Measurements from ENCODE around the gene CFAP141. TPM values are rescaled to one million over a fixed set of nuclear protein-coding genes. Genes with fewer than 3 reads are reported as not detected.

The CFAP141 gene
- total RNA-seq, 1 experiment from 2014 or later = not detected

GRCh38 chr1:154183046-154183915 lies 22.9 kb downstream of the CFAP141 start (continued):
- TF ChIP-seq USF2 (CRISPR knock-in tag; IDR thresholded peaks at IDR 0.05) (no peak), ZBTB21 (CRISPR knock-in tag; IDR thresholded peaks at IDR 0.05; ENCODE audit: borderline replicate concordance) (no peak; the same call in 1 of the 2 replicates), ZNF423 (CRISPR knock-in tag; IDR thresholded peaks at IDR 0.05) (no peak), EMX1 (CRISPR knock-in tag; IDR thresholded peaks at IDR 0.05) (no peak), PRRX2 (CRISPR knock-in tag; IDR thresholded peaks at IDR 0.05) (no peak), NR1H2 (CRISPR knock-in tag; IDR thresholded peaks at IDR 0.05) (no peak), ZNF219 (CRISPR knock-in tag; IDR thresholded peaks at IDR 0.05; ENCODE audit: borderline replicate concordance) (no peak), ATF1 (CRISPR knock-in tag; IDR thresholded peaks at IDR 0.05) (no peak), SMAD4 (CRISPR knock-in tag; IDR thresholded peaks at IDR 0.05) (no peak), TEAD4 (CRISPR knock-in tag; IDR thresholded peaks at IDR 0.05) (no peak; the same call in 1 of the 2 replicates), GTF2I (CRISPR knock-in tag; conservative IDR thresholded peaks at IDR 0.05) (no peak), IRF2 (CRISPR knock-in tag; IDR thresholded peaks at IDR 0.05; ENCODE audit: borderline replicate concordance, low read depth) (no peak), ZNF416 (CRISPR knock-in tag; IDR thresholded peaks at IDR 0.05) (0 out of 2 replicates have a peak, but pooled peaks have one; percentile 46), CREB1 (CRISPR knock-in tag; IDR thresholded peaks at IDR 0.05) (peak; percentile 80), NFATC4 (CRISPR knock-in tag; IDR thresholded peaks at IDR 0.05) (no peak), FOXP4 (CRISPR knock-in tag; IDR thresholded peaks at IDR 0.05) (0 out of 2 replicates have a peak, but pooled peaks have one; percentile 79), ZNF671 (CRISPR knock-in tag; IDR thresholded peaks at IDR 0.05) (no peak), AR (CRISPR knock-in tag; IDR thresholded peaks at IDR 0.05) (no peak), E2F1 (CRISPR knock-in tag; IDR thresholded peaks at IDR 0.05) (peak; percentile 88), FOXP1 (CRISPR knock-in tag; IDR thresholded peaks at IDR 0.05; ENCODE audit: borderline replicate concordance) (peak; percentile 87; the same call in 1 of the 2 replicates), ZNF263 (CRISPR knock-in tag; IDR thresholded peaks at IDR 0.05; ENCODE audit: low read depth) (no peak), E2F5 (CRISPR knock-in tag; IDR thresholded peaks at IDR 0.05) (peak; percentile 99), HMGA2 (CRISPR knock-in tag; IDR thresholded peaks at IDR 0.05) (no peak), NR3C1 (CRISPR knock-in tag; conservative IDR thresholded peaks at IDR 0.05; ENCODE audit: low read depth) (no peak; the same call in 1 of the 2 replicates), MAX (CRISPR knock-in tag; IDR thresholded peaks at IDR 0.05) (peak; percentile 87), JAZF1 (CRISPR knock-in tag; IDR thresholded peaks at IDR 0.05) (no peak), E2F4 (CRISPR knock-in tag; IDR thresholded peaks at IDR 0.05; ENCODE audit: borderline replicate concordance, low read depth) (peak; percentile 90), TEAD1 (CRISPR knock-in tag; IDR thresholded peaks at IDR 0.05) (peak; percentile 91), CTCF (IDR thresholded peaks at IDR 0.05) (no peak)

Measured in WTC11 (cell line).